ENCODE measurements around the gene PPP1R9A. TPM values are rescaled to one million over a fixed set of nuclear protein-coding genes. Genes with fewer than 3 reads are reported as not detected.

The PPP1R9A gene
- total and polyA plus RNA-seq, 7 experiments from 2014 or later, result 0.21 to 1.4 TPM; not detected in 5

DNA sequence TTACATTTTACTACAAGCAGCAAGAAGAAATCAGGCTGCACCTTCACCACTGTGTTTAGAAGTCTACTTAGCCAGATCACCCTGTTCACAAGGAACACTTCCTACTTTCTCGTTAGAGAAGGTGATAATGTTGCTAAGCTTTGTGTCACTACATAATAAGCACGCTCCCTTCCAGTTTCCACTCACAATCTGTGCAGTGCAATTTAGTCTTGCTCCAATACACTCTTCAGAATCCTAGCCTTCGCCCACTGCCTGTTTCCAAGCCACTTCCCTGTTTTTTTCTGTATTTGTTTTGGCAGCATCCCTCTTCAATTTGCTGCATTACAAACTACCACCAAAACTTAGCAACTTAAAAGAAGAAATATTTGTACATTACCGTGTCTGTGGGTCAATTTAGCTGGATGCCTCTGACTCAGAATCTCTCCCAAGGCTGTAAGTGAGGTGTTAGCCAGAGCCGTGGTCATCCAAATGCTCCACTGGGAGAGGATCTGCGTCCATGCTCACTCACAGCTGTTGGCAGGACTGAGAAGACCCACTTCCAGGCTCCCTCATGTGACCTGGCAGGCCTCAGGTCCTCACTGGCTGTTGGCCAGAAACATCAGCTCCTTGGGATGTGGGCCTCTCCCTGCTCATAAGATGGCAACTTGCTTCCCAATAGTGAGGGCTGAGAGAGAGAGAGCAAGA, 306.6 kb downstream of the PPP1R9A start:
- Histone ChIP-seq H3K27me3 (ENCODE audit: control insufficient read depth in 2 of 2, insufficient read depth in 2 of 2, low read length in 2 of 2) (no peaks in the 10 kb centered on the region), H3K27ac (ENCODE audit: low read depth, low read length) (no peak overlapping the region), H3K36me3 (ENCODE audit: control insufficient read depth in 2 of 3, insufficient read depth in 3 of 3, low read length in 3 of 3) (no peaks in the 10 kb centered on the region), H3K4me1 (ENCODE audit: control insufficient read depth in 2 of 2, insufficient read depth in 2 of 2, low read length in 2 of 2) (no peaks in the 10 kb centered on the region), H3K4me3 (ENCODE audit: low read length) (no peak overlapping the region), H3K9me3 (ENCODE audit: control insufficient read depth in 2 of 3, low read length in 3 of 3) (no peaks in the 10 kb centered on the region)
- peaks cover 0 to 5% (median 0%) of the 10 kb centered on the region in 5 donors for H3K36me3 Mint-ChIP-seq
- POLR2A ChIA-PET, result no interaction called here
- H3K4me1 Mint-ChIP-seq, result no peaks in the 10 kb centered on the region
- no peak overlapping the region for H3K27ac Mint-ChIP-seq
- CTCF ChIA-PET, result no interaction called here
- DNase-seq (no peak), ATAC-seq (no peak)
- no peaks in the 10 kb centered on the region for H3K27me3 Mint-ChIP-seq
- H3K9me3 Mint-ChIP-seq, result peaks cover 0 to 19% (median 4%) of the 10 kb centered on the region in 11 donors
- intact Hi-C loops (cut with micrococcal nuclease), result no loop called here
- H3K4me3 Mint-ChIP-seq, result no peak overlapping the region

DNA sequence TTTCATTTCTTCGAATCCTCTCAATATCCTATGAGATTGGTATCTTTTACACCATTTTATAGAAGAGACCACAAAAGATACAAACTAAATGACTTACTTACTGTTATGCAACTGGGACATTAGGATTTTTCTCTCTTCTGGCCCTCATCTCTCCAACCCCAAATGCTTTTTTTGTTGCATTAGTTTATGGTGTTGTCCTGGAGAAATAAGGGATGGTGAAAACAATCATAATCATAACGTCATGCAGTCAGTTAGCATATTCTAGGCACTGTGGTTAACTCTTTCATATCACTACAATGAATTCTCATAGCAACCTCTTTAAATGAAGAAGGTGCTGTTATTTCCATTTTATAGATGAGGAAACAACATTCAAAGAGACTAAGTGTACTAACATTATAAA, 312.3 kb downstream of the PPP1R9A start:
- CTCF ChIA-PET, result no interaction called here
- peaks cover 0 to 3% of the 10 kb centered on the region in 2 donors for H3K27me3 ChIP-seq (ENCODE audit: control insufficient read depth in 2 of 2, insufficient read depth in 2 of 2, low read length in 2 of 2)

DNA sequence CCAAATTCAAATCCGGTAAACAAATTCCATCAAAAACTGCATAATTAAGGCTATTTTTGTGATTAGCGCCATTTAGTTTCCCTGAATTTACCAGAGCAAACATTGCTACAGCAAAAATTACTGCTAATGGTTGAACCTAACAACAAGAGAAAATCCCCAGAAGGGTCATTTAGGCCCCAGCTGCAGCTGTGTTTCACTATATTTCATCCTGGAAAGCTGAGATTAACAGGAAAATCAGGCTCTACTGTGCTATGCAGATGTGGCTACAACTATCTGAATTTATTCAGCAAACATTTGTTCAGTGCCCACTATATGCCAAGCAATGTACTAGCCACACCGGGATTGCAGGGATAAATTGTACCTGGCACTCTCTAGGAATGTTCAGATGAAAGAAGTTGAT, 312.9 kb downstream of the PPP1R9A start:
- Mint-ChIP-seq H3K4me1 (no peaks in the 10 kb centered on the region), H3K9me3 (peaks cover 0 to 14% (median 4%) of the 10 kb centered on the region in 11 donors), H3K4me3 (no peak overlapping the region), H3K27ac (no peak overlapping the region), H3K27me3 (peaks cover 0 to 15% (median 0%) of the 10 kb centered on the region in 5 donors), H3K36me3 (peaks cover 0 to 5% (median 0%) of the 10 kb centered on the region in 5 donors)
- CTCF ChIA-PET, result no interaction called here
- H3K4me3 ChIP-seq (ENCODE audit: low read length), result no peak overlapping the region
- POLR2A ChIA-PET, result no interaction called here
- no peaks in the 10 kb centered on the region for H3K9me3 ChIP-seq (ENCODE audit: control insufficient read depth in 2 of 3, low read length in 3 of 3)
- DNase-seq (no peak), ATAC-seq (no peak)
- no peaks in the 10 kb centered on the region for H3K4me1 ChIP-seq (ENCODE audit: control insufficient read depth in 2 of 2, insufficient read depth in 2 of 2, low read length in 2 of 2)
- peaks cover 0 to 3% of the 10 kb centered on the region in 2 donors for H3K27me3 ChIP-seq (ENCODE audit: control insufficient read depth in 2 of 2, insufficient read depth in 2 of 2, low read length in 2 of 2)
- intact Hi-C loops (cut with micrococcal nuclease), result no loop called here
- H3K36me3 ChIP-seq (ENCODE audit: control insufficient read depth in 2 of 3, insufficient read depth in 3 of 3, low read length in 3 of 3), result no peaks in the 10 kb centered on the region
- H3K27ac ChIP-seq (ENCODE audit: low read depth, low read length), result no peak overlapping the region

More for the DNA sequence above, 312.3 kb downstream of the PPP1R9A start:
- Histone ChIP-seq H3K9me3 (ENCODE audit: control insufficient read depth in 2 of 3, low read length in 3 of 3) (no peaks in the 10 kb centered on the region), H3K27ac (ENCODE audit: low read depth, low read length) (no peak overlapping the region), H3K36me3 (ENCODE audit: control insufficient read depth in 2 of 3, insufficient read depth in 3 of 3, low read length in 3 of 3) (no peaks in the 10 kb centered on the region), H3K4me1 (ENCODE audit: control insufficient read depth in 2 of 2, insufficient read depth in 2 of 2, low read length in 2 of 2) (no peaks in the 10 kb centered on the region), H3K4me3 (ENCODE audit: low read length) (no peak overlapping the region)
- no peaks in the 10 kb centered on the region for H3K4me1 Mint-ChIP-seq
- no peak for DNase-seq
- no peak overlapping the region for H3K27ac Mint-ChIP-seq
- no peak for ATAC-seq
- peaks cover 0 to 15% (median 0%) of the 10 kb centered on the region in 5 donors for H3K27me3 Mint-ChIP-seq
- intact Hi-C loops (cut with micrococcal nuclease), result no loop called here
- no peak overlapping the region for H3K4me3 Mint-ChIP-seq
- peaks cover 0 to 5% (median 0%) of the 10 kb centered on the region in 5 donors for H3K36me3 Mint-ChIP-seq
- POLR2A ChIA-PET, result no interaction called here
- peaks cover 0 to 16% (median 4%) of the 10 kb centered on the region in 11 donors for H3K9me3 Mint-ChIP-seq

DNA sequence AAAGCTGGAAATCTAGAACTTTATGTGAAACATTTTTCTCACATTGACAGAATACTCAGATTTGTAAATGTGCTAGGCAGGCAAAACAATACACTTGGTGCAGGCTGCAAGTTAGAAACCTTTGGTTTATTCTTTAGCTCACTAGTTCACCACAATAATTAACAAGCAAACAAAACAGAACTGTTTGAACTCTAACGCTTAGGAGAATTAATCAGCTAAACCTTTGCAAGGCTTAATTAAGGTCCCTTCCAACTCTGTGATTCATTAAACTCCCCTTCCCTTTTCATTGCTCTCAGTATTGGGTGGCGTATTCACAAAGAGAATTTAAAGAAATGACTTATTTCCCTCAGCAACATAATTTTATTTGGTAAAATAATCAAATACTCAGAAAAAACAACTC, 317.9 kb downstream of the PPP1R9A start:
- no peak overlapping the region for H3K27ac Mint-ChIP-seq
- intact Hi-C loops (cut with micrococcal nuclease), result no loop called here
- H3K4me1 Mint-ChIP-seq, result no peaks in the 10 kb centered on the region
- H3K4me3 Mint-ChIP-seq, result no peak overlapping the region
- H3K36me3 Mint-ChIP-seq, result no peaks in the 10 kb centered on the region
- Histone ChIP-seq H3K4me1 (ENCODE audit: control insufficient read depth in 2 of 2, insufficient read depth in 2 of 2, low read length in 2 of 2) (no peaks in the 10 kb centered on the region), H3K36me3 (ENCODE audit: control insufficient read depth in 2 of 3, insufficient read depth in 3 of 3, low read length in 3 of 3) (no peaks in the 10 kb centered on the region), H3K27ac (ENCODE audit: low read depth, low read length) (no peak overlapping the region), H3K27me3 (ENCODE audit: control insufficient read depth in 2 of 2, insufficient read depth in 2 of 2, low read length in 2 of 2) (peaks cover 0 to 3% of the 10 kb centered on the region in 2 donors), H3K9me3 (ENCODE audit: control insufficient read depth in 2 of 3, low read length in 3 of 3) (no peaks in the 10 kb centered on the region), H3K4me3 (ENCODE audit: low read length) (no peak overlapping the region)
- POLR2A ChIA-PET, result no interaction called here
- peaks cover 0 to 8% (median 0%) of the 10 kb centered on the region in 11 donors for H3K9me3 Mint-ChIP-seq
- ATAC-seq (no peak), DNase-seq (no peak)
- CTCF ChIA-PET, result interaction anchor here (0.6 kb wide), 1 partner anchor 507 kb away, joined by 4 read pairs; no protein-coding TSS in a partner anchor
- H3K27me3 Mint-ChIP-seq, result peaks cover 0 to 33% (median 3%) of the 10 kb centered on the region in 5 donors

DNA sequence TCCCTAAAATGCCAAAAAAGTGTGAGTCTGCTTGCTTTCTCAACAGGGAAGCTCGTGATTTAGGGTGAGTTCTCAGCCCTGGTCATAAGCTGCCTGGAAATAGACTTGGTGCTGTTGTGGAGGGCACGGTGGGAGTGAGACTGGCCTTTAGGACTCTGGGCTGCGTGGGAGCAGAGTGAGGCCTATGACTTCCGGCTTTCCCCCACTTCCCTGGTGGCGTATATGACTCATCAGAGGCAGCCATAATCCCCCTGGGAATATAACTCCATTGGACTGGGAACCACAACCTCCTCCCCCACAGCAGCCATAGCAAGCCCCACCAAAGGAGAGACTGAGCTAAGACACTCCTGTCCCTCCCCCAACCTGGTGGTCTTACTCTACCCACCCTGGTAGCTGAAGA, 321.9 kb downstream of the PPP1R9A start:
- Mint-ChIP-seq H3K4me1 (no peaks in the 10 kb centered on the region), H3K27me3 (peaks cover 0 to 21% (median 3%) of the 10 kb centered on the region in 5 donors), H3K36me3 (no peaks in the 10 kb centered on the region), H3K4me3 (no peak overlapping the region), H3K9me3 (peaks cover 0 to 8% (median 0%) of the 10 kb centered on the region in 11 donors), H3K27ac (no peak overlapping the region)
- ATAC-seq, result no peak
- Histone ChIP-seq H3K4me1 (ENCODE audit: control insufficient read depth in 2 of 2, insufficient read depth in 2 of 2, low read length in 2 of 2) (no peaks in the 10 kb centered on the region), H3K4me3 (ENCODE audit: low read length) (no peak overlapping the region), H3K36me3 (ENCODE audit: control insufficient read depth in 2 of 3, insufficient read depth in 3 of 3, low read length in 3 of 3) (no peaks in the 10 kb centered on the region), H3K27me3 (ENCODE audit: control insufficient read depth in 2 of 2, insufficient read depth in 2 of 2, low read length in 2 of 2) (no peaks in the 10 kb centered on the region), H3K27ac (ENCODE audit: low read depth, low read length) (no peak overlapping the region), H3K9me3 (ENCODE audit: control insufficient read depth in 2 of 3, low read length in 3 of 3) (no peaks in the 10 kb centered on the region)
- intact Hi-C loops (cut with micrococcal nuclease), result no loop called here
- ChIA-PET CTCF (no interaction called here), POLR2A (no interaction called here)
- no peak for DNase-seq

DNA sequence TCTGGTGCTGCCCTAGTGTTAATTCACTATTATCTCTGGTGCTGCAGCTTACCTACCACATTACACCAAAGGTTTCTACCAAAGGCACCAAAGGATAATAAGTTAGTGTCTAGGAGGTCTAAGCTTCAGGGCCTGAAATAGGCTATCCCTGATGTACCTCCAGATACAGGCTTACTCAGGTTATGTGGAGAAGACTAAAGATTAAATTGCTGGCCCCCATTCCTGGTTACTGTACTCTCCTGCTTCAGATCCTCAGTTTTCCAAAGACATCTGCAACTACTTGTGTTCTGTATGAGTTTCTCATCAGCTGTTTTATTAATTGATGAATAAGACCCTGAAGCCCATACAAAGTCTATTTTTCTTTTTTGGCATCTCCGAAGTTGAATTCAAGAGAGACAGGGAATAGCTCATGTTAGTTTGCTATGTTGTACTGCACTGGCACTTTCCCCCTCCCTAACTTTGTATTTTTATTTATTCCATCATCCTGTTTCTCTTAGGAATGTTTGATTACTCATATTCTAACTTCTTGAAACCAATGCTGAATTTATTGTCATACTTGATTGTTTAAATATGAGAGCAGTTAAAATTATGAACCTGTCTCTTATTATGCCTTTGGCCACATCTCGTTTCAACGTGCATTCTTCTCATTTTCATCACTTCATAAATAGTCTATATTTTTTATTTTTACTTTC, 331.0 kb downstream of the PPP1R9A start:
- no peaks in the 10 kb centered on the region for H3K4me1 ChIP-seq (ENCODE audit: control insufficient read depth in 2 of 2, insufficient read depth in 2 of 2, low read length in 2 of 2)
- H3K4me3 ChIP-seq (ENCODE audit: low read length), result no peak overlapping the region
- H3K36me3 ChIP-seq (ENCODE audit: control insufficient read depth in 2 of 3, insufficient read depth in 3 of 3, low read length in 3 of 3), result no peaks in the 10 kb centered on the region
- ChIA-PET POLR2A (no interaction called here), CTCF (no interaction called here)
- Mint-ChIP-seq H3K36me3 (no peaks in the 10 kb centered on the region), H3K27ac (no peak overlapping the region), H3K9me3 (peaks cover 0 to 1% (median 0%) of the 10 kb centered on the region in 11 donors), H3K27me3 (peaks cover 0 to 14% (median 6%) of the 10 kb centered on the region in 5 donors), H3K4me3 (no peak overlapping the region), H3K4me1 (no peaks in the 10 kb centered on the region)
- intact Hi-C loops (cut with micrococcal nuclease), result no loop called here
- no peak overlapping the region for H3K27ac ChIP-seq (ENCODE audit: low read depth, low read length)
- ATAC-seq (no peak), DNase-seq (no peak)
- no peaks in the 10 kb centered on the region for H3K9me3 ChIP-seq (ENCODE audit: control insufficient read depth in 2 of 3, low read length in 3 of 3)
- H3K27me3 ChIP-seq (ENCODE audit: control insufficient read depth in 2 of 2, insufficient read depth in 2 of 2, low read length in 2 of 2), result no peaks in the 10 kb centered on the region

DNA sequence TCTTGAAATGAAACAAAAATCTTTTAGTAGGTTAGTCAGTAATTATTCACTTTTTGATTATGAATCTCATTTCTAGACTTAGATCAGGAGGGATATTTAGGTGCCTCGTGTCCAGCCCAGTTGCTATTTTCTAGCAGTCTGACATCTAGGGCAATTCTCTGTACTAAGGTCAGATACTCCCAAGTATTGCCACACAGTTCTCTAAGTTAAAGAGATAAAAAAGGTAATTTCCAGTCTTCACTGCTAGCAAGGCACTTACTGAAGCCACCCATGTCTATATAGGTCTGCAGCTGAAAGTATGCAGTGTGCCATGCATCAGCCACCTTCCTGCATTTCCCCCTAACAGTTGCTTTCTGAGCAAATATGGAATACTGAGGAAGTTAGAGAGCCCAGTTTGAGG, 333.5 kb downstream of the PPP1R9A start:
- POLR2A ChIA-PET, result no interaction called here
- H3K27me3 Mint-ChIP-seq, result peaks cover 0 to 16% (median 6%) of the 10 kb centered on the region in 5 donors
- CTCF ChIA-PET, result no interaction called here

More for the DNA sequence above, 333.5 kb downstream of the PPP1R9A start:
- ATAC-seq (no peak), DNase-seq (no peak)
- Histone ChIP-seq H3K4me1 (ENCODE audit: control insufficient read depth in 2 of 2, insufficient read depth in 2 of 2, low read length in 2 of 2) (no peaks in the 10 kb centered on the region), H3K9me3 (ENCODE audit: control insufficient read depth in 2 of 3, low read length in 3 of 3) (no peaks in the 10 kb centered on the region), H3K27ac (ENCODE audit: low read depth, low read length) (no peak overlapping the region), H3K27me3 (ENCODE audit: control insufficient read depth in 2 of 2, insufficient read depth in 2 of 2, low read length in 2 of 2) (no peaks in the 10 kb centered on the region), H3K4me3 (ENCODE audit: low read length) (no peak overlapping the region), H3K36me3 (ENCODE audit: control insufficient read depth in 2 of 3, insufficient read depth in 3 of 3, low read length in 3 of 3) (no peaks in the 10 kb centered on the region)
- Mint-ChIP-seq H3K27ac (no peak overlapping the region), H3K4me1 (peaks cover 0 to 2% (median 0%) of the 10 kb centered on the region in 7 donors), H3K36me3 (no peaks in the 10 kb centered on the region), H3K4me3 (no peak overlapping the region), H3K9me3 (peaks cover 0 to 1% (median 0%) of the 10 kb centered on the region in 11 donors)
- intact Hi-C loops (cut with micrococcal nuclease), result no loop called here

All from naive thymus-derived CD4-positive, alpha-beta T cell (primary cell).